CD1c-positive myeloid dendritic cell (primary cell): ENCODE results near the gene IKZF1.
A peak's percentile ranks its signal among the peaks of the same experiment; 100 is the strongest.

Source experiments
- DNase-seq: peaks from one replicate; pipeline ENCODE4 v3.0.0-alpha.2; 2016; ENCODE audit errors: extremely low spot score

The IKZF1 gene

GRCh38 chr7:50283731-50284130 lies 20.8 kb upstream of the IKZF1 start:
- DNase-seq = peak; percentile 31

- no peak for DNase-seq
Measured at GRCh38 chr7:50284296-50284695, 20.2 kb upstream of the IKZF1 start.

- peak; percentile 77 for DNase-seq
Measured at GRCh38 chr7:50285269-50285668, 19.2 kb upstream of the IKZF1 start.

GRCh38 chr7:50287129-50287528 lies 17.4 kb upstream of the IKZF1 start:
- no peak for DNase-seq

GRCh38 chr7:50292165-50292757 lies 12.3 kb upstream of the IKZF1 start:
- DNase-seq = no peak

GRCh38 chr7:50292763-50293162 lies 11.8 kb upstream of the IKZF1 start:
- no peak for DNase-seq

- no peak for DNase-seq
Measured at GRCh38 chr7:50293509-50294179, 10.9 kb upstream of the IKZF1 start.

- DNase-seq = no peak
Measured at GRCh38 chr7:50295133-50295532, 9.4 kb upstream of the IKZF1 start.

- DNase-seq = no peak
Measured at GRCh38 chr7:50296799-50297198, 7.7 kb upstream of the IKZF1 start.

- DNase-seq = no peak
Measured at GRCh38 chr7:50298811-50299562, 5.5 kb upstream of the IKZF1 start.

GRCh38 chr7:50300336-50300735 lies 4.2 kb upstream of the IKZF1 start:
- DNase-seq = no peak

GRCh38 chr7:50302486-50303334 lies 1.8 kb upstream of the IKZF1 start:
- DNase-seq = no peak

GRCh38 chr7:50303335-50304128 lies 984 bp upstream of the IKZF1 start:
- DNase-seq = peak; percentile 85

- peak; percentile 42 for DNase-seq
Measured at GRCh38 chr7:50304911-50305582, 531 bp downstream of the IKZF1 start.

- DNase-seq = no peak
Measured at GRCh38 chr7:50305583-50306493, 1.3 kb downstream of the IKZF1 start.

GRCh38 chr7:50306494-50307367 lies 2.2 kb downstream of the IKZF1 start:
- DNase-seq = no peak

- DNase-seq = peak; percentile 40
Measured at GRCh38 chr7:50307368-50308032, 3.0 kb downstream of the IKZF1 start.

- DNase-seq = no peak
Measured at GRCh38 chr7:50308203-50308531, 3.7 kb downstream of the IKZF1 start.
